Prostate gland (tissue), 2 donors: Measurements from ENCODE around the gene GABRB3. TPM values are rescaled to one million over a fixed set of nuclear protein-coding genes. Genes with fewer than 3 reads are reported as not detected.

ENCODE experiments used
- DNase-seq: peaks from one replicate; pipeline ENCODE4 v3.0.0-alpha.2; 2019; ENCODE audit warnings: low spot score
- H3K27ac ChIP-seq, 2 donors: fragments of 200-600 bp; sonication (generic); 2 replicates each; pipeline ENCODE4 v1.5.1; 2017 to 2019
- H3K27me3 ChIP-seq: fragments of 200-600 bp; sonication (generic); replicated peaks from 2 replicates; pipeline ENCODE4 v1.5.1; 2019; ENCODE audit not compliant: insufficient read depth
- H3K36me3 ChIP-seq, 2 donors: fragments of 200-600 bp; sonication (generic); 1 replicate in 1 of 2; 2 replicates in 1 of 2; pipeline versions ENCODE4 v1.5.1 to v1.8.1; 2017 to 2019
- H3K4me1 ChIP-seq: fragments of 200-600 bp; sonication (generic); replicated peaks from 2 replicates; pipeline ENCODE4 v1.5.1; 2019
- H3K4me3 ChIP-seq, 2 donors: fragments of 200-600 bp; sonication (generic); 2 replicates each; pipeline ENCODE4 v1.5.1; 2017 to 2019
- H3K9me3 ChIP-seq: fragments of 200-600 bp; sonication (generic); 2 replicates; pipeline ENCODE4 v1.5.1; 2017
- CTCF ChIP-seq, 4 experiments: fragments of 200-600 bp in 2 of 4; fragments of 450-650 bp in 2 of 4; sonication (generic) in 2 of 4; IDR thresholded peaks; 1 replicate in 3 of 4; 2 replicates in 1 of 4; pipeline ENCODE4 v1.5.1; 2016 to 2019; ENCODE audit warnings: antibody characterized with exemption in 4 of 4, mild to moderate bottlenecking in 2 of 4, moderate library complexity in 2 of 4
- POLR2A ChIP-seq: fragments of 450-650 bp; IDR thresholded peaks from one replicate; pipeline ENCODE4 v1.6.1; 2016; ENCODE audit warnings: antibody characterized with exemption, mild to moderate bottlenecking
- POLR2AphosphoS5 ChIP-seq: sonication (generic); formaldehyde crosslinking; IDR thresholded peaks from one replicate; pipeline ENCODE4 v1.6.1; 2017; ENCODE audit warnings: antibody characterized with exemption
- WGBS: methylation state at CpG from one replicate; pipeline ENCODE4 v1.1.5; 2018; 5-methylcytosine and 5-hydroxymethylcytosine counted together
- intact Hi-C: fragments of 100-400 bp; cut with DNase I; formaldehyde crosslinking; loops from one replicate; pipeline ENCODE4 v1.14.2; 2022
- total RNA-seq, 2 donors: library from RNA; depleted of rRNA; stranded (reverse); fragments of >200 nt; gene quantifications; one replicate each; pipeline ENCODE4 v1.1.0, GENCODE V29; 2016

Gene GABRB3
- total RNA-seq, 2 donors from 2014 or later: 10.3 to 12.4 TPM

DNA sequence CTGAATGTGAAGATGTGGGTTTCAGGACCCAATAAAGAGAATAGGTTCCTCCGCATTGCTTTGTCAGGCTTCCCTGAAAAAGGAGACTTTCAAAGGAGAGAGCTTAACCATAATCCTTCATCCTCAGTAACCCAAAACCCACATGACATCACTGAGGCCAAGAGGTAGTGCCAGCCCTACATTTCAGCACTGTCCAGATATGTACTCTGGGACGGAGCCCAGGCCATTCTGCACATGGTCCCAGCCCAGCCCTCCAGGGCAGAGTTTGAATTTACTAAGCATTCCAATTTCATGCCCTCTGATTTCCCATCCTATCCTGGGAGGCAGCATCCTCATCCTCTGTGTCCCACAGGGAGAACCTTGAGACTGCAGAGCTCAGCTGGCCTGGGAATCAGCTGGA, 210.5 kb downstream of the GABRB3 start:
- TF ChIP-seq POLR2A (no peak), CTCF (IDR thresholded peaks at IDR 0.05) (no peak), POLR2AphosphoS5 (no peak)
- no peak overlapping the region for H3K27ac ChIP-seq
- WGBS: 83% methylated on average over 2 of the region's 2 CpGs
- no peaks in the 10 kb centered on the region for H3K9me3 ChIP-seq
- intact Hi-C loops: no loop called here
- H3K4me1 ChIP-seq: no peaks in the 10 kb centered on the region
- H3K4me3 ChIP-seq: no peak overlapping the region
- H3K36me3 ChIP-seq: no peaks in the 10 kb centered on the region
- no peaks in the 10 kb centered on the region for H3K27me3 ChIP-seq
- DNase-seq: no peak

GRCh38 chr15:26561896-26562295, 211.0 kb downstream of the GABRB3 start:
- no peaks in the 10 kb centered on the region for H3K27me3 ChIP-seq
- no peaks in the 10 kb centered on the region for H3K4me1 ChIP-seq
- H3K27ac ChIP-seq: no peak overlapping the region
- 83% methylated on average over 7 of the region's 7 CpGs for WGBS
- H3K4me3 ChIP-seq: no peak overlapping the region
- H3K9me3 ChIP-seq: no peaks in the 10 kb centered on the region
- no peak for TF ChIP-seq POLR2A
- TF ChIP-seq POLR2AphosphoS5: no peak
- TF ChIP-seq CTCF (IDR thresholded peaks at IDR 0.05): no peak
- intact Hi-C loops: no loop called here
- no peaks in the 10 kb centered on the region for H3K36me3 ChIP-seq
- DNase-seq: no peak

DNA sequence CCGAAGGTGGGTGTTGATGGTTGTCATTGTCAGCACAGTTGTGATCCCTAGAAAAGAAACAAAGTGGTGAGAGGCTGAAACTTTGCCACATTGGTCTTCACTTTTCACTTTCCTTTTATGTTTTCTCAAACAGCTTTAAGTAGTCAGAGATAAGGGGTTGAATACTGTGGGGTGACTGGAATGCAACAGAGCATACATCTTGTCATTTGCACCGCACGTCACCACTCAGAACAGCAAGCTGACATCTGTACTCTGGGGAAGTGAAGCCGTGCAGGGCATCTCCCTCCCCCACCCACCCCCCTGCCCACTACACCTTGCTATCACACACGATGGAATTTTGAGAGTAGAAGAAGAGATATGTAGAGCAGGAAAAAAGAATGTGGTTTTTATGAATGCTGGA, 211.7 kb downstream of the GABRB3 start:
- no peak overlapping the region for H3K4me3 ChIP-seq
- H3K4me1 ChIP-seq: no peaks in the 10 kb centered on the region
- TF ChIP-seq POLR2AphosphoS5 (no peak), CTCF (IDR thresholded peaks at IDR 0.05) (no peak), POLR2A (no peak)
- intact Hi-C loops: no loop called here
- no peaks in the 10 kb centered on the region for H3K9me3 ChIP-seq
- H3K27ac ChIP-seq: no peak overlapping the region
- 75% methylated on average over 5 of the region's 5 CpGs for WGBS
- H3K27me3 ChIP-seq: no peaks in the 10 kb centered on the region
- H3K36me3 ChIP-seq: no peaks in the 10 kb centered on the region
- DNase-seq: no peak

DNA sequence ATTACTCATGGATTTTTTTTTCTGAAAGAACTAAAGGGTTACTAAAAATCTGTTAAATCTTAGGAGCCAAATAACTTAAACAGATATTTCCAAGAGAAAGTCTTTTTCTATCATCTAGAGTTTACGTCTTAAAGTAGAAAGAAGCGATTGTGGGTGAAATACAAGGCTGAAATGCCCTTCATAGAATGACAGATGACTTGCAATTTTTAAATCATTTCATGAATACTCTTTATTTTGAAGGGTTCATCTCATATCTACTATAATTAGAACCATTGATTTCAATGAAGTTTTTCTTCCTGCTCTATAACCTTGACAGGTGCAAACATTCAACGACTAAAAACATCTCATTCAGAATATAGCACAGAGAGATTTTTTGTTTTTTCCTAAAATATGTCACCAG, 217.0 kb downstream of the GABRB3 start:
- no peaks in the 10 kb centered on the region for H3K4me1 ChIP-seq
- WGBS: 87% methylated on average over 3 of the region's 3 CpGs
- H3K4me3 ChIP-seq: no peak overlapping the region
- no peaks in the 10 kb centered on the region for H3K27me3 ChIP-seq
- no peaks in the 10 kb centered on the region for H3K36me3 ChIP-seq
- H3K27ac ChIP-seq: no peak overlapping the region
- H3K9me3 ChIP-seq: no peaks in the 10 kb centered on the region
- no peak for DNase-seq
- TF ChIP-seq POLR2A: no peak
- TF ChIP-seq CTCF (IDR thresholded peaks at IDR 0.05): no peak
- TF ChIP-seq POLR2AphosphoS5: no peak
- intact Hi-C loops: no loop called here

DNA sequence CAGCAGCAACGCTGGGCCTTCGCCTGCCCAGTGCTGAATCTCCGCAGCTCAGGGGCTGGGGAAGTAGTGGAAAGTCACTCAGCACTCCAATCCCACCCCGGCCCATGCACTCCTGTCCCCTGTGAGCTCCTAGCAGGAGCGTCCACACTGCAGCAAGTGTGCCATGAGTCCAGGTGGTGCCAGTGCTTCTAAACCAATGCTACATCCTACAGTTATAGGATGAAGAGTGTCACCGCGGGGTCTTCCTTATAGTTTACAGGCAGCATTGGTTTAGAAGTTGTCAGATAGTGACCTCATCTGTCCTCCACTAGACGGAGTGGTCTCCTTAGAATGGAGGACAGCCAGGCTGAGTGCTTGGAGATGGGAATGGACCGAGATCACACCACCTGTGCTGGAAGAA, 221.4 kb downstream of the GABRB3 start:
- H3K9me3 ChIP-seq: no peaks in the 10 kb centered on the region
- H3K27ac ChIP-seq: no peak overlapping the region
- no peak for TF ChIP-seq CTCF (IDR thresholded peaks at IDR 0.05)
- no peak for TF ChIP-seq POLR2AphosphoS5
- no peak for TF ChIP-seq POLR2A
- no peaks in the 10 kb centered on the region for H3K36me3 ChIP-seq
- 89% methylated on average over 9 of the region's 9 CpGs for WGBS
- no peaks in the 10 kb centered on the region for H3K27me3 ChIP-seq
- H3K4me1 ChIP-seq: no peaks in the 10 kb centered on the region
- DNase-seq: no peak
- intact Hi-C loops: no loop called here
- H3K4me3 ChIP-seq: no peak overlapping the region
